ENCODE measurements around the gene HK1. TPM values are rescaled to one million over a fixed set of nuclear protein-coding genes. Genes with fewer than 3 reads are reported as not detected.
"Not testable (repeated sequence)": the region's sequence is repeated elsewhere in the genome, so short reads cannot be mapped to it uniquely, and the experiment has no call there.

Gene HK1
- total RNA-seq, 1 donor from 2014 or later = 162 TPM

DNA sequence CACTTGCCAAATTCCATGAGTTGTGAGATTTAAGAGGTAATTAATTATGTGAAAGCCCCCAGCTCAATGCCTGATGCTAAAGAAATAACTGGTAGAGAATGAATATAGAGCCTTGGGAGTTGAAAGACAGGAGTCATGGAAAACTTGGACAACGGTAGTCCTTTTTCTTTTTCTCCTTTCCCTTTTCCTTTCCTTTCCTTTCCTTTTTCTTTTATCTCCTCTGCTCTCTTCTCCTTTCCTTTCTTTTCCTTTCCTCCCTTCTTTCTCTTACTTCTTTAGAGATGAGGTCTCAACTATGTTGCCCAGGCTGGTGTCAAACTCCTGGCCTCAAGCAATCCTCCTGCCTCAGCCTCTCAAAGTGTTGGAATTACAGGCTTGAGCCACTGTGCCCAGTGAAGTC is 165.1 kb downstream of the HK1 start:
- peaks cover 47% of the 10 kb centered on the region for H3K4me1 Mint-ChIP-seq (ENCODE audit: unreplicated experiment)
- H3K36me3 Mint-ChIP-seq (ENCODE audit: low read depth, unreplicated experiment) = no peaks in the 10 kb centered on the region
- H3K9me3 Mint-ChIP-seq (ENCODE audit: unreplicated experiment) = no peaks in the 10 kb centered on the region
- no peak overlapping the region for H3K4me3 Mint-ChIP-seq (ENCODE audit: unreplicated experiment)
- H3K27ac Mint-ChIP-seq (ENCODE audit: unreplicated experiment) = peak overlapping the region; percentile 38
- peaks cover 2% of the 10 kb centered on the region for H3K27me3 Mint-ChIP-seq (ENCODE audit: unreplicated experiment)
- TF ChIP-seq, protein P1, sequence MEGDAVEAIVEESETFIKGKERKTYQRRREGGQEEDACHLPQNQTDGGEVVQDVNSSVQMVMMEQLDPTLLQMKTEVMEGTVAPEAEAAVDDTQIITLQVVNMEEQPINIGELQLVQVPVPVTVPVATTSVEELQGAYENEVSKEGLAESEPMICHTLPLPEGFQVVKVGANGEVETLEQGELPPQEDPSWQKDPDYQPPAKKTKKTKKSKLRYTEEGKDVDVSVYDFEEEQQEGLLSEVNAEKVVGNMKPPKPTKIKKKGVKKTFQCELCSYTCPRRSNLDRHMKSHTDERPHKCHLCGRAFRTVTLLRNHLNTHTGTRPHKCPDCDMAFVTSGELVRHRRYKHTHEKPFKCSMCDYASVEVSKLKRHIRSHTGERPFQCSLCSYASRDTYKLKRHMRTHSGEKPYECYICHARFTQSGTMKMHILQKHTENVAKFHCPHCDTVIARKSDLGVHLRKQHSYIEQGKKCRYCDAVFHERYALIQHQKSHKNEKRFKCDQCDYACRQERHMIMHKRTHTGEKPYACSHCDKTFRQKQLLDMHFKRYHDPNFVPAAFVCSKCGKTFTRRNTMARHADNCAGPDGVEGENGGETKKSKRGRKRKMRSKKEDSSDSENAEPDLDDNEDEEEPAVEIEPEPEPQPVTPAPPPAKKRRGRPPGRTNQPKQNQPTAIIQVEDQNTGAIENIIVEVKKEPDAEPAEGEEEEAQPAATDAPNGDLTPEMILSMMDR (IDR thresholded peaks at IDR 0.05; ENCODE audit: unreplicated experiment) = no peak
- DNase-seq (ENCODE audit: low spot score) = no peak

DNA sequence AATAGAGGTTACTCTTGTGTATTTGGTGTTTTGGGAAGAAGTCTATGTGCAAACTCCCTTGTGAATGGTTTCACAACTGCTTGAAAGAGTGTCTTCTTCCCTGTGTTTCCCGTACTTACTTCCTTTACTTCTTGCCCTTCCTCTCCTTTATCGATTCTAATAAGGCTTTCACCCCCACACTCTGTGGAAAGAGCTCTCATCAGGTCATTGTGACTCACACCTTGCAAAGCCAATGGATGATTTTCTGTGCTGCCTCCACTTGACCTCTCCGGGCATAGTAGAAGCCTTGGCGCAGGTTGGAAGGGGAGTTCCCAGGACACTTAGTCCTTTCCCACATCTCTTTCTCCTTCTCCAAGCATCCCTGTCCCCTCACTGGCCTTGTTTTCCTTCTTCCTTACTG is 166.7 kb downstream of the HK1 start:
- Mint-ChIP-seq H3K27me3 (ENCODE audit: unreplicated experiment) (peaks cover 5% of the 10 kb centered on the region), H3K4me3 (ENCODE audit: unreplicated experiment) (no peak overlapping the region), H3K4me1 (ENCODE audit: unreplicated experiment) (peaks cover 48% of the 10 kb centered on the region), H3K36me3 (ENCODE audit: low read depth, unreplicated experiment) (no peaks in the 10 kb centered on the region), H3K9me3 (ENCODE audit: unreplicated experiment) (no peaks in the 10 kb centered on the region), H3K27ac (ENCODE audit: unreplicated experiment) (no peak overlapping the region)
- TF ChIP-seq, protein P1 (IDR thresholded peaks at IDR 0.05; ENCODE audit: unreplicated experiment) = no peak
- no peak for DNase-seq (ENCODE audit: low spot score)

DNA sequence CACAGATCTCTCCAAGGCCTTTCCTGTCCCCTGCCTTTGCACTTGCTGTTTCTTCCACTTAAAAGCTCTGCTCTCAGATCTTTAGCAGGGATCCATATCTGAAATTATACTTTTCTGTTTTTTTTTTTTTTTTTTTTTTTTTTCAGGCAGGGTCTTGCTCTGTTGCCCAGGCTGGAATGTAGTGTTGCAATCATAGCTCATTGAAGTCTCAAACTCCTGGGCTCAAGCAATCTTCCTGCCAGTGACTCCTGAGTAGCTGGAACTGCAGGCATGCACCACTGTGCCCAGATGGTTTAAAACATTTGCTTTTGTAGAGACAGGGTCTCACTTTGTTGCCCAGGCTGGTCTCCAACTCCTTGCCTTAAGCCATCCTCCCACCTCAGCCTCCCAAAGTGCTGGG is 167.9 kb downstream of the HK1 start:
- no peak overlapping the region for H3K4me3 Mint-ChIP-seq (ENCODE audit: unreplicated experiment)
- H3K36me3 Mint-ChIP-seq (ENCODE audit: low read depth, unreplicated experiment) = no peaks in the 10 kb centered on the region
- TF ChIP-seq, protein P1 (IDR thresholded peaks at IDR 0.05; ENCODE audit: unreplicated experiment) = no peak
- H3K4me1 Mint-ChIP-seq (ENCODE audit: unreplicated experiment) = peaks cover 44% of the 10 kb centered on the region
- no peaks in the 10 kb centered on the region for H3K9me3 Mint-ChIP-seq (ENCODE audit: unreplicated experiment)
- DNase-seq (ENCODE audit: low spot score) = no peak
- H3K27ac Mint-ChIP-seq (ENCODE audit: unreplicated experiment) = no peak overlapping the region
- peaks cover 5% of the 10 kb centered on the region for H3K27me3 Mint-ChIP-seq (ENCODE audit: unreplicated experiment)

DNA sequence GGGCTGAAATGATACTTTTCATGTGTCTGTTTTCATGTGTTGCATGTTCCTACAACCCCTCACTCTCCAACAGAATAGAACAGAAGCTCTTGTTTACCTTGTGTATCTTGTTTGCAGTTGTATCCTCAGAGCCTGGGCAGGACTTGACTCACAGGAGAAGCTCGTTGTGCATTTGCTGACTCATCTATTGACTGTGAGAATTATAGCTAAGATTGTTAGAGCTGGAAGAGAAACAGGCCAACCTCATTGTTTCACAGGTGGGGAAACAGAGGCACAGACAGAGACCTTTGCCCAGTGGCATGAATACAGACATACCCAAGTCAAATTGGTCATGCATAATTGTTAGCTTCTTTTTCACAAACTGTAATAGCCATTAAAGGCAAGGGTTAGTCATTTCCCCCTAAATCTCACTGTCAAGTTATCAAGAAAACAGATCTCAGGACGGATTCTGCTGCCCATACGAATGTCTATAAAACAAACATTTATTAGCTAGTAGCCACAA is 168.4 kb downstream of the HK1 start:
- peaks cover 44% of the 10 kb centered on the region for H3K4me1 Mint-ChIP-seq (ENCODE audit: unreplicated experiment)
- H3K9me3 Mint-ChIP-seq (ENCODE audit: unreplicated experiment) = no peaks in the 10 kb centered on the region
- no peak overlapping the region for H3K27ac Mint-ChIP-seq (ENCODE audit: unreplicated experiment)
- TF ChIP-seq, protein P1 (IDR thresholded peaks at IDR 0.05; ENCODE audit: unreplicated experiment) = no peak
- no peak overlapping the region for H3K4me3 Mint-ChIP-seq (ENCODE audit: unreplicated experiment)
- peaks cover 5% of the 10 kb centered on the region for H3K27me3 Mint-ChIP-seq (ENCODE audit: unreplicated experiment)
- no peaks in the 10 kb centered on the region for H3K36me3 Mint-ChIP-seq (ENCODE audit: low read depth, unreplicated experiment)
- DNase-seq (ENCODE audit: low spot score) = no peak

DNA sequence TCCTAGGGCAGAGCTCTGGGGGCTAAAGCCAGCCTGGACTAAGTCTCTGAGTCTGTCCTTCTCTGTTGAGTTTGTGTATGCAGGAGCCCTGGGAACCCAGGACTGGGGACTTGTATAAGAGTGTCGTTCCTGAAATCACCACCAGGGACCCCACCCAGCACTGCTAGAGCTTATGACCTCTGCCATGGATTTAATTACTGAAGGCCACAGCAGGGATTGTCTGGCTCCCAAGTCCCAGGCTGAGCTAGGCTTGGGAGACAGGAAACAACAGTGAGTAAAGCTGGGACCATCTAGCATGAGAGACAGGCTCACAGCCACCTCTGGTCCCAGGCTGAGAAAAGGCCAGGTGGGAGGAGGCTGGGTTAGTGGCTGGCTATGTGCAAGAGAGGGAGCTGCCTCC is 171.5 kb downstream of the HK1 start:
- Mint-ChIP-seq H3K4me3 (ENCODE audit: unreplicated experiment) (no peak overlapping the region), H3K27ac (ENCODE audit: unreplicated experiment) (peak overlapping the region; percentile 90), H3K36me3 (ENCODE audit: low read depth, unreplicated experiment) (peaks cover 5% of the 10 kb centered on the region), H3K27me3 (ENCODE audit: unreplicated experiment) (peaks cover 3% of the 10 kb centered on the region), H3K9me3 (ENCODE audit: unreplicated experiment) (no peaks in the 10 kb centered on the region), H3K4me1 (ENCODE audit: unreplicated experiment) (peaks cover 46% of the 10 kb centered on the region)
- DNase-seq (ENCODE audit: low spot score) = peak; percentile 66
- TF ChIP-seq, protein P1 (IDR thresholded peaks at IDR 0.05; ENCODE audit: unreplicated experiment) = peak; percentile 81

DNA sequence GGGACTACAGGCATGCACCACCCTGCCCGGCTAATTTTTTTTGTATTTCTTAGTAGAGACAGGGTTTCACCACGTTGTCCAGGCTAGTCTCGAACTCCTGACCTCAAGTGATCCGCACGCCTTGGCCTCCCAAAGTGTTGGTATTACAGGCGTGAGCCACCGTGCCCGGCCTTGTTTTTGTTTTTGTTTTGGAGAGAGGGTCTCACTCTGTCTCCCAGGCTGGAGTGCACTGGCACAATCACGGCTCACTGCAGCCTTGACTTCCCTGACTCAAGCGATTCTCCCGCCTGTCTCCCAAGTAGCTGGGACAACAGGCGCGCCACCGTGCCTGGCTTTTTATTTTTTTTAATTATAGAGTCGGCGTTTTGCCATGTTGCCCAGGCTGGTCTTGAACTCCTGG is 172.1 kb downstream of the HK1 start:
- peak overlapping the region; percentile 87 for H3K4me3 Mint-ChIP-seq (ENCODE audit: unreplicated experiment)
- H3K27ac Mint-ChIP-seq (ENCODE audit: unreplicated experiment) = peak overlapping the region; percentile 48
- not testable (repeated sequence) for H3K9me3 Mint-ChIP-seq (ENCODE audit: unreplicated experiment); DNase-seq (ENCODE audit: low spot score); H3K36me3 Mint-ChIP-seq (ENCODE audit: low read depth, unreplicated experiment); H3K27me3 Mint-ChIP-seq (ENCODE audit: unreplicated experiment)
- peaks cover 43% of the 10 kb centered on the region for H3K4me1 Mint-ChIP-seq (ENCODE audit: unreplicated experiment)

Data from endothelial cell (in vitro differentiated cells).